Esophagus squamous epithelium (tissue), 5 donors: ENCODE measurements around the gene LILRB4. TPM values are rescaled to one million over a fixed set of nuclear protein-coding genes. Genes with fewer than 3 reads are reported as not detected.
"Not testable (repeated sequence)": the region's sequence is repeated elsewhere in the genome, so short reads cannot be mapped to it uniquely, and the experiment has no call there.

Source experiments
- DNase-seq: peaks from one replicate; lab custom pipeline; 2025; lab: John Stamatoyannopoulos, UW
- H3K27ac ChIP-seq, 4 donors: fragments of 200-600 bp; sonication (generic); one replicate each; pipeline ENCODE4 v1.5.1; 2016 to 2019; ENCODE audit warnings: mild to moderate bottlenecking in 1 of 4
- H3K27me3 ChIP-seq, 4 donors: fragments of 200-600 bp; sonication (generic); 1 replicate in 3 of 4; 2 replicates in 1 of 4; pipeline versions ENCODE4 v1.5.1 to v1.6.0; 2017 to 2021; ENCODE audit warnings: antibody characterized with exemption in 1 of 4
- H3K36me3 ChIP-seq, 3 donors: fragments of 200-600 bp; sonication (generic); one replicate each; pipeline ENCODE4 v1.5.1; 2016 to 2019
- H3K4me1 ChIP-seq, 3 donors: fragments of 200-600 bp; sonication (generic); one replicate each; pipeline ENCODE4 v1.5.1; 2017 to 2019
- H3K4me3 ChIP-seq, 4 donors: fragments of 200-600 bp; sonication (generic); 1 replicate in 3 of 4; 2 replicates in 1 of 4; pipeline ENCODE4 v1.5.1; 2016 to 2019; ENCODE audit warnings: mild to moderate bottlenecking in 2 of 4, moderate library complexity in 1 of 4
- H3K9me3 ChIP-seq, 3 donors: fragments of 200-600 bp; sonication (generic); one replicate each; pipeline ENCODE4 v1.5.1; 2016 to 2019
- CTCF ChIP-seq, 6 experiments: fragments of 450-650 bp in 4 of 6; fragments of 200-600 bp in 2 of 6; sonication (generic) in 2 of 6; IDR thresholded peaks; one replicate each; pipeline ENCODE4 v1.5.1; 2016 to 2019; ENCODE audit warnings: antibody characterized with exemption in 6 of 6, mild to moderate bottlenecking in 4 of 6, moderate library complexity in 4 of 6
- POLR2A ChIP-seq, 4 donors: fragments of 450-650 bp; IDR thresholded peaks; one replicate each; pipeline ENCODE4 v1.6.1; 2017; ENCODE audit warnings: antibody characterized with exemption in 4 of 4, mild to moderate bottlenecking in 4 of 4, moderate library complexity in 3 of 4
- WGBS, 2 donors: methylation state at CpG; one replicate each; pipeline ENCODE4 v1.1.5; 2018; 5-methylcytosine and 5-hydroxymethylcytosine counted together
- intact Hi-C: fragments of 100-400 bp; cut with DNase I; formaldehyde crosslinking; loops from one replicate; pipeline ENCODE4 v1.15.0; 2022
- total RNA-seq, 4 donors: library from RNA; depleted of rRNA; stranded (reverse); fragments of >200 nt; gene quantifications; one replicate each; pipeline ENCODE4 v1.1.0, GENCODE V29; 2016
- donor health status: DM: yes; HTN: yes; CAD: no.

Gene LILRB4
- total RNA-seq, 4 donors from 2014 or later: 0.31 to 6.7 (median 2.5) TPM

- WGBS, 2 donors: 41 to 47% methylated on average over 2 of the region's 2 CpGs
Measured at GRCh38 chr19:54674021-54674617, 11.3 kb downstream of the LILRB4 start.

GRCh38 chr19:54676210-54676834, 13.5 kb downstream of the LILRB4 start:
- intact Hi-C loops: loop anchor here (5.0 kb wide), 1 partner anchor 194 kb away; no protein-coding TSS in a partner anchor
- H3K4me3 ChIP-seq, H3K4me1 ChIP-seq, H3K27ac ChIP-seq, H3K36me3 ChIP-seq, H3K9me3 ChIP-seq, DNase-seq: not testable (repeated sequence)
- peak; percentile 61 to 81 (median 66) for TF ChIP-seq CTCF (IDR thresholded peaks at IDR 0.05)
- H3K27me3 ChIP-seq: peaks cover 0 to 17% (median 2%) of the 10 kb centered on the region in 4 donors
- WGBS, 2 donors: 18 to 21% methylated on average over 10 of the region's 10 CpGs

More at GRCh38 chr19:54674021-54674617, 11.3 kb downstream of the LILRB4 start:
- no peak for DNase-seq
- no peaks in the 10 kb centered on the region for H3K4me1 ChIP-seq
- H3K27me3 ChIP-seq: peaks cover 0 to 28% (median 2%) of the 10 kb centered on the region in 4 donors
- H3K4me3 ChIP-seq: no peak overlapping the region
- no peak overlapping the region for H3K27ac ChIP-seq
- no peaks in the 10 kb centered on the region for H3K9me3 ChIP-seq
- no peaks in the 10 kb centered on the region for H3K36me3 ChIP-seq
- intact Hi-C loops: no loop called here
- TF ChIP-seq POLR2A (IDR thresholded peaks at IDR 0.05) (no peak), CTCF (IDR thresholded peaks at IDR 0.05) (peak in 4 of 6 experiments; percentile 23 to 63 (median 36))

GRCh38 chr19:54677217-54677616, 14.4 kb downstream of the LILRB4 start:
- no peaks in the 10 kb centered on the region for H3K4me1 ChIP-seq

GRCh38 chr19:54681596-54681995, 18.8 kb downstream of the LILRB4 start:
- intact Hi-C loops, H3K4me1 ChIP-seq, H3K4me3 ChIP-seq, H3K36me3 ChIP-seq, DNase-seq, H3K9me3 ChIP-seq, H3K27ac ChIP-seq: not testable (repeated sequence)
- WGBS, 2 donors: 72 to 86% methylated on average over 12 of the region's 12 CpGs
- H3K27me3 ChIP-seq: peaks cover 0 to 15% (median 2%) of the 10 kb centered on the region in 4 donors

More at GRCh38 chr19:54677217-54677616, 14.4 kb downstream of the LILRB4 start:
- TF ChIP-seq POLR2A (IDR thresholded peaks at IDR 0.05) (no peak), CTCF (IDR thresholded peaks at IDR 0.05) (no peak)
- Histone ChIP-seq H3K4me3 (no peak overlapping the region), H3K27me3 (peaks cover 0 to 15% (median 2%) of the 10 kb centered on the region in 4 donors), H3K9me3 (no peaks in the 10 kb centered on the region), H3K36me3 (no peaks in the 10 kb centered on the region), H3K27ac (no peak overlapping the region)
- DNase-seq: no peak
- intact Hi-C loops: loop anchor here (5.0 kb wide), 1 partner anchor 195 kb away; no protein-coding TSS in a partner anchor
- 47 to 56% methylated on average over 4 of the region's 4 CpGs for WGBS, 2 donors

GRCh38 chr19:54682306-54682856, 19.6 kb downstream of the LILRB4 start:
- no peak for DNase-seq
- intact Hi-C loops: no loop called here
- Histone ChIP-seq H3K27me3 (peaks cover 0 to 10% (median under 1%) of the 10 kb centered on the region in 4 donors), H3K4me1 (no peaks in the 10 kb centered on the region), H3K27ac (no peak overlapping the region), H3K4me3 (no peak overlapping the region), H3K36me3 (no peaks in the 10 kb centered on the region), H3K9me3 (no peaks in the 10 kb centered on the region)
- 42 to 46% methylated on average over 7 of the region's 7 CpGs for WGBS, 2 donors
- TF ChIP-seq POLR2A (IDR thresholded peaks at IDR 0.05) (no peak), CTCF (IDR thresholded peaks at IDR 0.05) (no peak)
